Gastrocnemius medialis (tissue), 4 donors: ENCODE results near the gene IMPA2. TPM values are rescaled to one million over a fixed set of nuclear protein-coding genes. Genes with fewer than 3 reads are reported as not detected.
"Not testable (repeated sequence)": the region's sequence is repeated elsewhere in the genome, so short reads cannot be mapped to it uniquely, and the experiment has no call there.

ENCODE experiments used
- ATAC-seq, 2 donors: fragments of 150-250 bp; one replicate each; pipeline ENCODE4 v1.9.1; 2016
- DNase-seq, 2 donors: peaks; one replicate each; pipeline ENCODE4 v3.0.0-alpha.2; 2019
- H3K27ac ChIP-seq, 4 donors: fragments of 200-600 bp; sonication (generic); 1 replicate in 1 of 4; 2 replicates in 3 of 4; pipeline ENCODE4 v1.5.1; 2016 to 2018; ENCODE audit warnings: mild to moderate bottlenecking in 2 of 4, moderate library complexity in 1 of 4
- H3K27me3 ChIP-seq, 3 donors: fragments of 200-600 bp; sonication (generic) in 2 of 3; 1 replicate in 1 of 3; 2 replicates in 2 of 3; pipeline versions ENCODE4 v1.5.1 to v1.6.0; 2016 to 2019; ENCODE audit warnings: mild to moderate bottlenecking in 1 of 3, moderate library complexity in 1 of 3
- H3K36me3 ChIP-seq, 2 donors: fragments of 200-600 bp; sonication (generic) in 1 of 2; one replicate each; pipeline ENCODE4 v1.5.1; 2017 to 2018
- H3K4me1 ChIP-seq, 2 donors: fragments of 200-600 bp; sonication (generic) in 1 of 2; one replicate each; pipeline ENCODE4 v1.5.1; 2016 to 2017; ENCODE audit warnings: mild to moderate bottlenecking in 2 of 2
- H3K4me3 ChIP-seq, 4 donors: fragments of 200-600 bp; sonication (generic) in 3 of 4; 1 replicate in 1 of 4; 2 replicates in 3 of 4; pipeline ENCODE4 v1.5.1; 2016 to 2019; ENCODE audit warnings: mild to moderate bottlenecking in 2 of 4
- H3K9me3 ChIP-seq, 3 donors: fragments of 200-600 bp; sonication (generic) in 2 of 3; 1 replicate in 1 of 3; 2 replicates in 2 of 3; pipeline ENCODE4 v1.5.1; 2016 to 2019
- POLR2A ChIP-seq, 2 donors: fragments of 450-650 bp; IDR thresholded peaks; one replicate each; pipeline ENCODE4 v1.6.1; 2017; ENCODE audit warnings: antibody characterized with exemption in 2 of 2, mild to moderate bottlenecking in 2 of 2, moderate library complexity in 2 of 2
- in situ Hi-C, 4 donors: fragments of 200-750 bp; cut with MboI; loops; one replicate each; pipeline versions ENCODE4 v1.15.0 to v1.8.0; 2017; ENCODE audit warnings: low sequenced_read_pairs in 4 of 4
- intact Hi-C: fragments of 100-400 bp; cut with DNase I; formaldehyde crosslinking; loops from one replicate; pipeline ENCODE4 v1.15.1; 2023; ENCODE audit warnings: low total_unique reads
- total RNA-seq, 4 donors: library from RNA; depleted of rRNA; stranded (reverse); fragments of >200 nt; gene quantifications; one replicate each; pipeline versions ENCODE4 v1.1.0 to v1.2.3, GENCODE V29; 2016
- TF ChIP-seq, protein P1 (sequence below), 5 experiments: fragments of 450-650 bp in 3 of 5; fragments of 200-600 bp in 2 of 5; sonication (generic) in 2 of 5; IDR thresholded peaks in 4 of 5; conservative IDR thresholded peaks in 1 of 5; 1 replicate in 4 of 5; 2 replicates in 1 of 5; pipeline ENCODE4 v1.5.1; 2016 to 2019; ENCODE audit warnings: antibody characterized with exemption in 5 of 5, mild to moderate bottlenecking in 3 of 5, moderate library complexity in 3 of 5

Gene IMPA2
- total RNA-seq, 4 donors from 2014 or later: 245 to 391 (median 274) TPM

GRCh38 chr18:12074736-12075135 is 93.4 kb downstream of the IMPA2 start:
- H3K27ac ChIP-seq: no peak overlapping the region
- TF ChIP-seq POLR2A (IDR thresholded peaks at IDR 0.05): no peak
- TF ChIP-seq, protein P1, sequence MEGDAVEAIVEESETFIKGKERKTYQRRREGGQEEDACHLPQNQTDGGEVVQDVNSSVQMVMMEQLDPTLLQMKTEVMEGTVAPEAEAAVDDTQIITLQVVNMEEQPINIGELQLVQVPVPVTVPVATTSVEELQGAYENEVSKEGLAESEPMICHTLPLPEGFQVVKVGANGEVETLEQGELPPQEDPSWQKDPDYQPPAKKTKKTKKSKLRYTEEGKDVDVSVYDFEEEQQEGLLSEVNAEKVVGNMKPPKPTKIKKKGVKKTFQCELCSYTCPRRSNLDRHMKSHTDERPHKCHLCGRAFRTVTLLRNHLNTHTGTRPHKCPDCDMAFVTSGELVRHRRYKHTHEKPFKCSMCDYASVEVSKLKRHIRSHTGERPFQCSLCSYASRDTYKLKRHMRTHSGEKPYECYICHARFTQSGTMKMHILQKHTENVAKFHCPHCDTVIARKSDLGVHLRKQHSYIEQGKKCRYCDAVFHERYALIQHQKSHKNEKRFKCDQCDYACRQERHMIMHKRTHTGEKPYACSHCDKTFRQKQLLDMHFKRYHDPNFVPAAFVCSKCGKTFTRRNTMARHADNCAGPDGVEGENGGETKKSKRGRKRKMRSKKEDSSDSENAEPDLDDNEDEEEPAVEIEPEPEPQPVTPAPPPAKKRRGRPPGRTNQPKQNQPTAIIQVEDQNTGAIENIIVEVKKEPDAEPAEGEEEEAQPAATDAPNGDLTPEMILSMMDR (IDR thresholded peaks at IDR 0.05 in 4 of 5, conservative IDR thresholded peaks at IDR 0.05 in 1 of 5): no peak
- H3K4me3 ChIP-seq: no peak overlapping the region
- no peaks in the 10 kb centered on the region for H3K27me3 ChIP-seq
- in situ Hi-C loops: loop anchor here in 1 of 4 donors (25.0 kb wide), 2 partner anchors 88 to 163 kb away; no protein-coding TSS in a partner anchor
- no peaks in the 10 kb centered on the region for H3K4me1 ChIP-seq
- DNase-seq (no peak), ATAC-seq (no peak)
- no peaks in the 10 kb centered on the region for H3K9me3 ChIP-seq
- intact Hi-C loops: no loop called here
- H3K36me3 ChIP-seq: no peaks in the 10 kb centered on the region

DNA sequence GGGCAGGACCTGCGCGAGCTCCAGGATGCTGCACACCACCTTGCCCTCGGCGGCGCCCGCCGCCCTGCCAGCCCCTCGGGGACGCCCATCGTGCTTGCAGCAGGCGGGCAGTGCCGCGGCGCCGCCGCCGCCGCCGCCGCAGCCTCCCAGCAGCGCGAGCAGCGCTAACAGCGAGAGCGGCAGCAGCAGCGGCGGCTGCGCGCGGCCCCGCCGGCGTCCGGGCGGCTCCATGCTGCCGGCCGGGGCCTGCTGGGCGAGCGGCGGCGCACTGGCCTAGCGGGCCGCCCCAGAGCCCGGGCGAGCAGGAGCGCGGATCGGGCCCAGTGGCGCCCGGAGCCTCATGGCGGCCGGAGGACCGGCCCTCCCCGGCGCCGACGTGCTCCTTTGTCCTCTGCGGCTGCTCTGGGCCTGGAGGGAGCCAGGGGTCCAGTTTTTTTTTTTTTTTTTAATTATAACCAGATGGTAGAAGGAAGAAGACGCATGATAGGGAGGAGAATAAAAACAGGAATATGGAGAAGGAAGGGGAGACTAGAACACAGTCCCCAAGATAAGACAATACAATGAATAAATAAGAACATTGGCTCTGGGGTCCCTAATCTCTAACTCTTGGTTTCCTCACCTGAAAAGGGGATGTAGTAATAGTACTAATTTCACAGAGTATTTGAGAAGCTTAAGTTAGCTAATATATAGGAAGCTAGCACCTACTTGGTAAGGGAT is 95.3 kb downstream of the IMPA2 start:
- Histone ChIP-seq H3K27me3 (no peaks in the 10 kb centered on the region), H3K4me3 (no peak overlapping the region), H3K4me1 (no peaks in the 10 kb centered on the region), H3K9me3 (no peaks in the 10 kb centered on the region), H3K27ac (no peak overlapping the region), H3K36me3 (no peaks in the 10 kb centered on the region)
- TF ChIP-seq POLR2A (IDR thresholded peaks at IDR 0.05): no peak
- TF ChIP-seq, protein P1 (IDR thresholded peaks at IDR 0.05 in 4 of 5, conservative IDR thresholded peaks at IDR 0.05 in 1 of 5): no peak
- ATAC-seq (peak; percentile 42 to 46), DNase-seq (no peak)
- in situ Hi-C loops (loop anchor here in 1 of 4 donors (25.0 kb wide), 1 partner anchor 161 kb away; no protein-coding TSS in a partner anchor), intact Hi-C loops (no loop called here)

GRCh38 chr18:12077994-12078393 is 96.7 kb downstream of the IMPA2 start:
- H3K27ac ChIP-seq, ATAC-seq, H3K4me1 ChIP-seq, DNase-seq, H3K9me3 ChIP-seq, H3K36me3 ChIP-seq, H3K4me3 ChIP-seq, intact Hi-C loops, H3K27me3 ChIP-seq: not testable (repeated sequence)
- in situ Hi-C loops: loop anchor here in 1 of 4 donors (25.0 kb wide), 1 partner anchor 159 kb away; no protein-coding TSS in a partner anchor

- intact Hi-C loops: no loop called here
- H3K9me3 ChIP-seq: no peaks in the 10 kb centered on the region
- in situ Hi-C loops: loop anchor here in 1 of 4 donors (25.0 kb wide), 1 partner anchor 158 kb away; no protein-coding TSS in a partner anchor
- H3K4me3 ChIP-seq: no peak overlapping the region
- TF ChIP-seq, protein P1 (IDR thresholded peaks at IDR 0.05 in 4 of 5, conservative IDR thresholded peaks at IDR 0.05 in 1 of 5): no peak
- no peak for TF ChIP-seq POLR2A (IDR thresholded peaks at IDR 0.05)
- no peaks in the 10 kb centered on the region for H3K36me3 ChIP-seq
- no peaks in the 10 kb centered on the region for H3K27me3 ChIP-seq
- H3K4me1 ChIP-seq: no peaks in the 10 kb centered on the region
- no peak overlapping the region for H3K27ac ChIP-seq
- no peak for DNase-seq
- no peak for ATAC-seq
These were observed 98.4 kb downstream of the IMPA2 start for GRCh38 chr18:12079491-12080237.

Other genes with a start within 250 kb of the IMPA2 start
- 100 to 1,000 TPM; 347 to 634 (median 407) TPM for gene CHMP1B, start 130.1 kb upstream of the IMPA2 start, total RNA-seq
- 10 to 100 TPM; 11.0 to 33.6 (median 24.8) TPM for gene MPPE1, start 73.2 kb upstream of the IMPA2 start, total RNA-seq
- gene ANKRD62, start 112.3 kb downstream of the IMPA2 start, total RNA-seq: not detected